Measurements from ENCODE around the gene ZDHHC24. TPM values are rescaled to one million over a fixed set of nuclear protein-coding genes. Genes with fewer than 3 reads are reported as not detected.
"Not testable (repeated sequence)": the region's sequence is repeated elsewhere in the genome, so short reads cannot be mapped to it uniquely, and the experiment has no call there.

ZDHHC24 gene
- total RNA-seq, 1 experiment from 2014 or later = 9.7 TPM

GRCh38 chr11:66589996-66590675 is 44.3 kb upstream of the ZDHHC24 start:
- intact Hi-C loops (cut with micrococcal nuclease; ENCODE audit: unreplicated experiment) = no loop called here
- no peak for DNase-seq (ENCODE audit: low spot score)
- CTCF ChIA-PET = no interaction called here
- TF ChIP-seq, protein P1, sequence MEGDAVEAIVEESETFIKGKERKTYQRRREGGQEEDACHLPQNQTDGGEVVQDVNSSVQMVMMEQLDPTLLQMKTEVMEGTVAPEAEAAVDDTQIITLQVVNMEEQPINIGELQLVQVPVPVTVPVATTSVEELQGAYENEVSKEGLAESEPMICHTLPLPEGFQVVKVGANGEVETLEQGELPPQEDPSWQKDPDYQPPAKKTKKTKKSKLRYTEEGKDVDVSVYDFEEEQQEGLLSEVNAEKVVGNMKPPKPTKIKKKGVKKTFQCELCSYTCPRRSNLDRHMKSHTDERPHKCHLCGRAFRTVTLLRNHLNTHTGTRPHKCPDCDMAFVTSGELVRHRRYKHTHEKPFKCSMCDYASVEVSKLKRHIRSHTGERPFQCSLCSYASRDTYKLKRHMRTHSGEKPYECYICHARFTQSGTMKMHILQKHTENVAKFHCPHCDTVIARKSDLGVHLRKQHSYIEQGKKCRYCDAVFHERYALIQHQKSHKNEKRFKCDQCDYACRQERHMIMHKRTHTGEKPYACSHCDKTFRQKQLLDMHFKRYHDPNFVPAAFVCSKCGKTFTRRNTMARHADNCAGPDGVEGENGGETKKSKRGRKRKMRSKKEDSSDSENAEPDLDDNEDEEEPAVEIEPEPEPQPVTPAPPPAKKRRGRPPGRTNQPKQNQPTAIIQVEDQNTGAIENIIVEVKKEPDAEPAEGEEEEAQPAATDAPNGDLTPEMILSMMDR (conservative IDR thresholded peaks at IDR 0.05; ENCODE audit: low read depth, low read length) = no peak
- TF ChIP-seq EZH2 (IDR thresholded peaks at IDR 0.05; ENCODE audit: borderline replicate concordance, low read depth, low read length, poor library complexity, severe bottlenecking) = no peak
- POLR2A ChIA-PET (ENCODE audit: low non-redundant PET) = no interaction called here
- Histone ChIP-seq H3K9me3 (ENCODE audit: low read depth, low read length, poor library complexity, severe bottlenecking) (no peaks in the 10 kb centered on the region), H3K36me3 (ENCODE audit: insufficient read depth, low read length, poor library complexity, severe bottlenecking) (no peaks in the 10 kb centered on the region), H3K27me3 (replicated peaks; ENCODE audit: insufficient read depth, low read depth, low read length, poor library complexity) (no peaks in the 10 kb centered on the region), H3K4me1 (ENCODE audit: insufficient read depth, low read length, poor library complexity, severe bottlenecking) (peaks cover 2% of the 10 kb centered on the region), H3K27ac (ENCODE audit: low read depth, low read length, poor library complexity, severe bottlenecking) (no peak overlapping the region), H3K4me3 (ENCODE audit: low read depth, low read length, poor library complexity, severe bottlenecking) (no peak overlapping the region)
- no TSS peak for BruUV-seq (replicated peaks)

DNA sequence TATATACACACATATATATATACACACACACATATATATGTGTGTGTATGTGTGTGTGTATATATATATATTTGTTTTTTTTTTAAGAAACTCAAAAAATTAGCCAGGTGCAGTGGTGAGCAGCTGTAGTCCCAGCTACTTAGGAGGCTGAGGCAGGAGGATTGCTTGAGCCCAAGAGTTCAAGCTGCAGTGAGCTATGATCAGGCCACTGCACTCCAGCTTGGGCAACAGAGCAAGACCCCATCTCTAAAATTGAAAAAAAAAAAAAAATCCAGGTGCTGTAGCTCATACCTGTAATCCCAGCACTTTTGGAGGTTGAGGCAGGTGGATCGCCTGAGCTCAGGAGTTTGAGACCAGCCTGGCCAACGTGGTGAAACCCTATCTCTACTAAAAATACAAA is 43.5 kb upstream of the ZDHHC24 start:
- H3K27me3 ChIP-seq (replicated peaks; ENCODE audit: insufficient read depth, low read depth, low read length, poor library complexity); BruUV-seq (replicated peaks); CTCF ChIA-PET; H3K4me3 ChIP-seq (ENCODE audit: low read depth, low read length, poor library complexity, severe bottlenecking); intact Hi-C loops (cut with micrococcal nuclease; ENCODE audit: unreplicated experiment); H3K36me3 ChIP-seq (ENCODE audit: insufficient read depth, low read length, poor library complexity, severe bottlenecking); DNase-seq (ENCODE audit: low spot score); H3K9me3 ChIP-seq (ENCODE audit: low read depth, low read length, poor library complexity, severe bottlenecking); H3K4me1 ChIP-seq (ENCODE audit: insufficient read depth, low read length, poor library complexity, severe bottlenecking); H3K27ac ChIP-seq (ENCODE audit: low read depth, low read length, poor library complexity, severe bottlenecking); POLR2A ChIA-PET (ENCODE audit: low non-redundant PET): not testable (repeated sequence)

GRCh38 chr11:66586136-66586535 is 40.3 kb upstream of the ZDHHC24 start:
- POLR2A ChIA-PET (ENCODE audit: low non-redundant PET) = no interaction called here
- TF ChIP-seq, protein P1 (conservative IDR thresholded peaks at IDR 0.05; ENCODE audit: low read depth, low read length) = no peak
- TF ChIP-seq EZH2 (IDR thresholded peaks at IDR 0.05; ENCODE audit: borderline replicate concordance, low read depth, low read length, poor library complexity, severe bottlenecking) = no peak
- Histone ChIP-seq H3K27ac (ENCODE audit: low read depth, low read length, poor library complexity, severe bottlenecking) (no peak overlapping the region), H3K4me1 (ENCODE audit: insufficient read depth, low read length, poor library complexity, severe bottlenecking) (no peaks in the 10 kb centered on the region), H3K9me3 (ENCODE audit: low read depth, low read length, poor library complexity, severe bottlenecking) (no peaks in the 10 kb centered on the region), H3K4me3 (ENCODE audit: low read depth, low read length, poor library complexity, severe bottlenecking) (no peak overlapping the region), H3K36me3 (ENCODE audit: insufficient read depth, low read length, poor library complexity, severe bottlenecking) (no peaks in the 10 kb centered on the region), H3K27me3 (replicated peaks; ENCODE audit: insufficient read depth, low read depth, low read length, poor library complexity) (no peaks in the 10 kb centered on the region)
- intact Hi-C loops (cut with micrococcal nuclease; ENCODE audit: unreplicated experiment) = no loop called here
- no TSS peak for BruUV-seq (replicated peaks)
- CTCF ChIA-PET = no interaction called here
- DNase-seq (ENCODE audit: low spot score) = no peak

DNA sequence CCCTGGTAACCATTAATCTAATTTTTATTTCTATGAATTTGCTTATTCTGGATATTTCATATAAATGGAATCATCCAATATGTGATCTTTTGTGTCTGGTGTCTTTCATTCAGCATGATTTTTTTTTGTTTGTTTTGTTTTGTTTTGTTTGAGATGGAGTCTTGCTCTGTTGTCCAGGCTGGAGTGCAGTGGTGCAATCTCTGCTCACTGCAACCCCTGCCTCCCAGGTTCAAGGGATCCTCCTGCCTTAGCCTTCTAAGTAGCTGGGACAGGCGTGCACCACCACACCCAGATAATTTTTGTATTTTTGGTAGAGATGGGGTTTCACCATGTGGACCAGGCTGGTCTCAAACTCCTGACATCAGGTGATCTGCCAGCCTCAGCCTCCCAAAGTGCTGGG is 39.6 kb upstream of the ZDHHC24 start:
- H3K27ac ChIP-seq (ENCODE audit: low read depth, low read length, poor library complexity, severe bottlenecking) = not testable (repeated sequence)

DNA sequence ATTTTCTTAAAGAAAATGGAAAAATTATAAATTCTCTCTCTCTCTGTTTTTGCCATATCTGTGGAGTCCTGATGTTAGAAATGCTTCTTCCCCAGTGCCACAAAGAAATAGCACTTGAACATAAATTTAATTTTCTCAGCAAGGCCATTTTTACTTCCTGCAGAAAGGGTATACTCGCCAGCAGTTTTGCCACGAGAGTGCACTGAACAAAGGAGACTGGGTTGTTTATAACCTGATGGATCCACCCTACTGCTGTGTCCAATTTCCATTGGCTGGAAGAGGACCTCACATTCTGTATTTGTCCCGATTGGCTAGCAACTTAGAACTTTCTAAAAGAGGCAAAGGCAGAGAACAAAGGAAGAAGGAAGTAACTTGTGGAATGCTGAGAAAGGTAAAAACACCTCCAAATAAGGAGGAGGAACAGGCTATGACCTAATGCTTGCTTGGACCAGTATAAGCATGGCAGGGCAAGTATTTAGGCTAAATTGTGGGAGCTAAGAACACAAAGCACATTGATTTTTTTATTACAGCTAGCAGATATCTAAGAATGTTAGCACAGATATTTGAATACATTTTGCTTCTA is 36.8 kb upstream of the ZDHHC24 start:
- CTCF ChIA-PET; H3K9me3 ChIP-seq (ENCODE audit: low read depth, low read length, poor library complexity, severe bottlenecking); H3K27me3 ChIP-seq (replicated peaks; ENCODE audit: insufficient read depth, low read depth, low read length, poor library complexity); H3K4me1 ChIP-seq (ENCODE audit: insufficient read depth, low read length, poor library complexity, severe bottlenecking); POLR2A ChIA-PET (ENCODE audit: low non-redundant PET); H3K36me3 ChIP-seq (ENCODE audit: insufficient read depth, low read length, poor library complexity, severe bottlenecking); H3K27ac ChIP-seq (ENCODE audit: low read depth, low read length, poor library complexity, severe bottlenecking); BruUV-seq (replicated peaks); H3K4me3 ChIP-seq (ENCODE audit: low read depth, low read length, poor library complexity, severe bottlenecking); intact Hi-C loops (cut with micrococcal nuclease; ENCODE audit: unreplicated experiment); DNase-seq (ENCODE audit: low spot score): not testable (repeated sequence)

More for the DNA sequence above, 39.6 kb upstream of the ZDHHC24 start:
- BruUV-seq (replicated peaks); intact Hi-C loops (cut with micrococcal nuclease; ENCODE audit: unreplicated experiment); H3K36me3 ChIP-seq (ENCODE audit: insufficient read depth, low read length, poor library complexity, severe bottlenecking); H3K9me3 ChIP-seq (ENCODE audit: low read depth, low read length, poor library complexity, severe bottlenecking); H3K27me3 ChIP-seq (replicated peaks; ENCODE audit: insufficient read depth, low read depth, low read length, poor library complexity); CTCF ChIA-PET; POLR2A ChIA-PET (ENCODE audit: low non-redundant PET); H3K4me3 ChIP-seq (ENCODE audit: low read depth, low read length, poor library complexity, severe bottlenecking); DNase-seq (ENCODE audit: low spot score); H3K4me1 ChIP-seq (ENCODE audit: insufficient read depth, low read length, poor library complexity, severe bottlenecking): not testable (repeated sequence)
